Cardiac fibroblast (primary cell): Measurements from ENCODE around the gene DET1.
"Not testable (repeated sequence)": the region's sequence is repeated elsewhere in the genome, so short reads cannot be mapped to it uniquely, and the experiment has no call there.

ENCODE experiments used
- DNase-seq, 2 donors: peaks; one replicate each; pipeline versions ENCODE4 v3.0.0 to v3.0.0-alpha.2; 2010; ENCODE audit warnings: low read depth in 2 of 2
- H3K4me3 ChIP-seq, 2 donors: replicated peaks in 1 of 2; 1 replicate in 1 of 2; 2 replicates in 1 of 2; pipeline ENCODE4 v1.5.1; 2011; ENCODE audit warnings: low read depth in 2 of 2, low read length in 2 of 2, mild to moderate bottlenecking in 2 of 2, moderate library complexity in 1 of 2
- CTCF ChIP-seq: IDR thresholded peaks from one replicate; pipeline ENCODE4 v1.5.1; 2011; ENCODE audit warnings: low read depth, mild to moderate bottlenecking, low read length, inconsistent platforms

Gene DET1

GRCh38 chr15:88472225-88472624, 74.3 kb downstream of the DET1 start:
- no peak overlapping the region for H3K4me3 ChIP-seq
- DNase-seq, result no peak
- no peak for TF ChIP-seq CTCF

DNA sequence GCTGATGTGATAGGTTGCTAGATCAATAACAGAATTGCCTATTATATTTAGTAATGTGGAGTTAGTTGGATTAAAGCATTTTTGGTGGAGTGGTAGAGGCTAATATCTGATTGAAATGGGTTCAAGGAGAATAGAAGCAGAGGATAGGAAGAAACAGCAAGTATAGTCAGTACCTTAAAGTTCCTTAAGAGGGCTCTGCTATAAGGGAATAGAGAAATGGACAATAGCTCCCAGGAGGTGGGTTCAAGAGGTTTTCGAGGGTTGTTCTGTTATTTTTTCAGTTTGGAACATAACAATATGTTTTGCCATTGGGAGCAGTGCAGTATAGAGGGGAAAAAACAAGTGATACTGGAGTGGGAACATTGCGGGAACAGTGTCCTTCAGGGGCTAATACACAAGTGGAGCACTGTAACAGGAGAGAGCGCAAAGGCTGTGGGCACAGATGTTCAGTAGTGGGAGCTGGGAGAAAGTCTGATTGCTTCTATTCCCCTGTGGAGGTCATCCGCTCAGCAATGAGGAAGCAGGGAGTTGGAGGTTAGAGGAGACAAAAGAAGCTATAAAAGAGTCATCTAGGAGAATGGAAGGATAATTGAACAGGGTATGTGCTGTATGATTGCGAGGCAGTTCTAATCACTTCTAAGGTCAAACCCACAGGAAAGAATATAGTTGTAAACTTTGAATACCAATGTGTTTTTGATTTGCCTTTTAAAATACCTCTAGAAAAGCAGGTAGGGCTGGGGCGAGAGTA, 75.7 kb downstream of the DET1 start:
- H3K4me3 ChIP-seq, result no peak overlapping the region
- TF ChIP-seq CTCF, result no peak
- DNase-seq, result no peak

- DNase-seq, result no peak
- no peak for TF ChIP-seq CTCF
- no peak overlapping the region for H3K4me3 ChIP-seq
These were observed 77.2 kb downstream of the DET1 start for GRCh38 chr15:88469321-88469720.

DNA sequence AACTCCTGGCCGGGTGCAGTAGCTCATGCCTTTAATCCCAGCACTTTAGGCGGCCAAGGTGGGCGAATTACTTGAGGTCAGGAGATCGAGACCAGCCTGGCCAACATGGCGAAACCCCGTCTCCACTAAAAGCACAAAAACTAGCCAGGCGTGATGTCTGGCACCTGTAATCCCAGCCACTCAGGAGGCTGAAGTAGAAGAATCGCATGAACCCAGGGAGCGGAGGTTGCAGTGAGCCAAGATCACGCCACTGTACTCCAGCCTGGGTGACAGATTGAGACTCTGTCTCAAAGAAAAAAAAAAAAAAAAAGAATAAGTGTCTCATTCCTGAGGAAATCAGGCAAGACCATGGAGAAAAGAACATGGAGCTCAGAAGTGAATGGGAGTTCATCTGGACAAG, 77.8 kb downstream of the DET1 start:
- peak overlapping the region in 1 of 2 donors; percentile 95 for H3K4me3 ChIP-seq
- DNase-seq, result not testable (repeated sequence)

- H3K4me3 ChIP-seq, result peak overlapping the region; percentile 94 to 95
- TF ChIP-seq CTCF, result peak; percentile 46
- peak; percentile 19 to 35 for DNase-seq
These were observed 78.4 kb downstream of the DET1 start for GRCh38 chr15:88467935-88468528.

- peak; percentile 91 to 92 for DNase-seq
- TF ChIP-seq CTCF, result no peak
- peak within 1 kb of the TSS; percentile 94 to 95 for H3K4me3 ChIP-seq
These were observed 79.2 kb downstream of the DET1 start, which contains the start of the genes MRPL46 and MRPS11 for GRCh38 chr15:88467073-88467934. MRPL46 (minus strand) TSS chr15:88467388; CDS start chr15:88467377, 11 bp downstream. MRPS11 (plus strand) TSS chr15:88467708; CDS start chr15:88467718, 10 bp downstream.
